SJCRH30 (cell line): Measurements from ENCODE around the gene EPC2. TPM values are rescaled to one million over a fixed set of nuclear protein-coding genes. Genes with fewer than 3 reads are reported as not detected.

ENCODE experiments used
- DNase-seq, 2 experiments: peaks; one replicate each; pipeline ENCODE4 v3.0.0-alpha.2; 2015 to 2020
- H3K27ac ChIP-seq: fragments of 250-450 bp; sonication (Bioruptor Pico); 2 replicates; pipeline ENCODE4 v1.5.1; 2020; ENCODE audit warnings: mild to moderate bottlenecking, moderate library complexity
- H3K27me3 ChIP-seq: fragments of 250-450 bp; sonication (Bioruptor Pico); 2 replicates; pipeline ENCODE4 v1.5.1; 2020; ENCODE audit warnings: mild to moderate bottlenecking, moderate library complexity
- H3K36me3 ChIP-seq: fragments of 250-450 bp; sonication (Bioruptor Pico); 2 replicates; pipeline ENCODE4 v1.5.1; 2020; ENCODE audit warnings: mild to moderate bottlenecking, moderate library complexity
- H3K4me1 ChIP-seq: fragments of 250-450 bp; sonication (Bioruptor Pico); 2 replicates; pipeline ENCODE4 v1.5.1; 2020; ENCODE audit warnings: mild to moderate bottlenecking, moderate library complexity
- H3K4me3 ChIP-seq: fragments of 250-450 bp; sonication (Bioruptor Pico); 2 replicates; pipeline ENCODE4 v1.5.1; 2020; ENCODE audit warnings: mild to moderate bottlenecking, moderate library complexity
- H3K9me3 ChIP-seq: fragments of 250-450 bp; sonication (Bioruptor Pico); replicated peaks from 2 replicates; pipeline ENCODE4 v1.5.1; 2020; ENCODE audit warnings: mild to moderate bottlenecking, moderate library complexity
- total RNA-seq: library from RNA; depleted of rRNA; stranded (reverse); fragments of >200 nt; shearing (Covaris generic); gene quantifications from 2 replicates; pipeline ENCODE4 v1.2.3, GENCODE V29; 2014

Gene EPC2
- total RNA-seq, 1 experiment from 2014 or later: 33.1 TPM

DNA sequence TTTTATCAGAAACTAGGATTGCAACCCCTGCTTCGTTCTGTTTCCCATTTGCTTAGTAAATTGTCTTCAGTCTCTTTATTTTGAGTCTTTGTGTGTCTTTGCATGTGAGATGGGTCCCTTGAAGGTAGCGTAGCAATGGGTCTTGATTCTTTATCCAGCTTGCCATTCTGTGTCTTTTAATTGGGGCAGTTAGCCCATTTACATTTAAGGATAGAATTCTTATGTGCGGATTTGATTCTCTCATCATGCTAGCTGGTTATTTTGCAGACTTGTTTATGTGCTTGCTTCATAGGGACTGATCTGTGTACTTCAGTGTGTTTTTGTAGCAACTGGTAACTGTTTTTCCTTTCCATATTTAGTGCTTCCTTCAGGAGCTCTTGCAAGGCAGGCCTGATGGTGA is 73.5 kb downstream of the EPC2 start:
- H3K27ac ChIP-seq: no peak overlapping the region
- peaks cover 47% of the 10 kb centered on the region for H3K4me1 ChIP-seq
- 0 out of 2 replicates have a peak, but pooled peaks cover 3% of the 10 kb centered on the region for H3K9me3 ChIP-seq
- DNase-seq: no peak
- peaks cover 6% of the 10 kb centered on the region; the same call in 1 of the 2 replicates for H3K36me3 ChIP-seq
- no peak overlapping the region for H3K4me3 ChIP-seq
- H3K27me3 ChIP-seq: no peaks in the 10 kb centered on the region

DNA sequence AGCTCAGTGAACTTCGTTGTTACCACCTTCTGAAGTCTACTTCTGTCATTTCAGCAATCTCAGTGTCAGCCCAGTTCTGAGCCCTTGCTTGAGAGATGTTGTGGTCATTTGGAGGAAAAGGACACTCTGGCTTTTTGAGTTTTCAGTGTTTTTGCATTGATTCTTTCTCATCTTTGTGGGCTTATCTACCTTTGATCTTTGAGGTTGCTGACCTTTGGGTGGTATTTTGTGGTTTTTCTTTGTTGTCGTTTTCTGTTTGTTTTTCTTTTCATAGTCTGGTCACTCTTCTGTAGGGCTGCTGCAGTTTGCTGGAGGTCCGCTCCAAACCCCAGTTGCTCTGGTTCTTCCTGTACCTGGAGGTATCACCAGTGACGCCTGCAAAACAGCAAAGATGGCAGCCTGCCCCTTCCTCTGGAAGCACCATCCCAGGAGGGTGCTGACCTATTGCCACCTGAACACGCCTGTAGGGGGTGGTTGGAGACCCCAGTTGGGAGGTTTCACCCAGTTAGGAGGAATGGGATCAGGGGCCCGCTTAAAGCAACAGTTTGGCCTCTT is 74.7 kb downstream of the EPC2 start:
- no peaks in the 10 kb centered on the region for H3K27me3 ChIP-seq
- peak overlapping the region; percentile 92; the same call in 1 of the 2 replicates for H3K27ac ChIP-seq
- H3K4me1 ChIP-seq: peaks cover 51% of the 10 kb centered on the region
- no peak for DNase-seq
- no peak overlapping the region for H3K4me3 ChIP-seq
- 0 out of 2 replicates have a peak, but pooled peaks cover 3% of the 10 kb centered on the region for H3K9me3 ChIP-seq
- peaks cover 5% of the 10 kb centered on the region; the same call in 1 of the 2 replicates for H3K36me3 ChIP-seq

DNA sequence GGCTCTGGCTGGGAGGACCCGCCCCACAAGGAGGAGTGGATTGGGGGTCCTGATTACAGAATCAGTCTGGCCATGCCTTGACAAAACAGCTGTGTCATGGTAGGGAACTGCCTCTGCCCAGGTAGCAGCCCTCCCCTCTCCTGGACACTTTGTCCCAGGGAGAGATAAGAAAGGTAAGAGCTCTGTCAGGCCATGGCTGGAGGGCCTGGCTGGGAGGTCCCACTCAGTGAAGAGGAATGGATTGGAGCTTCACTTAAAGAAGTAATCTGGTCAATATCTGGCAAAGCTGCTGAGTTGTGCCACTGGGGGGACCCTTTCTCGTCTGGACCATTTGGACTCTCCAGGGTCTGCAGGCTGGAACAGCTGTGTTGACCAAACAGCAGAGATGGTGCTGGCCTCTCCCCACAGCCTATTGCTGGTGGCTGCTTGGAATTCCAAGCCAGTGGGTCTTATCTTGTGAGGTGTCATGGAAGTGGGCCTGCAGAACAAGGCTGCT is 75.4 kb downstream of the EPC2 start:
- peak; percentile 58 to 63 for DNase-seq
- no peaks in the 10 kb centered on the region for H3K27me3 ChIP-seq
- peak overlapping the region; percentile 92 for H3K27ac ChIP-seq
- H3K4me3 ChIP-seq: peak overlapping the region; percentile 48
- no peaks in the 10 kb centered on the region for H3K36me3 ChIP-seq
- H3K4me1 ChIP-seq: peaks cover 50% of the 10 kb centered on the region
- H3K9me3 ChIP-seq: no peaks in the 10 kb centered on the region

DNA sequence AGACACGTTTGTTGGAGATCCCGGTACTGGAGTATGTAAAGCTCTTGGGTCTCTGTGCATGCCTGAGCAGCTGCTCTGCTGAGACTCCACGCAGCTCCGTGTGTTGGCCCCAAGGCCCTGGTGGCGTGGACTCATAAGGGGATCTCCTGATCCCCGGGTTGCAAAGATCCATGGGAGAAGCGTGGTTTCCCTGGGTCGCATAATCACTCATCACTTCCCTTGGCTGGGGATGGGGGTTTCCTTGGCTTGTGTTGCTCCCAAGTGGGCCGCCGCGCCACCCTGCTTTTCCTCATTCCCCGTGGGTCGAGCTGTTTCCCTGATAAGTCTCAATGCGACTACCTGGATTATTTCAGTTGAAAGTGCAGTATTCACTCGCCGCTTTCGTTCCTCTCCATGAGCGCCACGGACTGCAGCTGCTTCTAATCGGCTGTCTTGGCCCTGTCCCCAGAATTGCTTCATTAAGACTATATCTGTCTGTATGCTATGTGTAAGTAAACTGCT is 76.0 kb downstream of the EPC2 start:
- H3K4me1 ChIP-seq: peaks cover 54% of the 10 kb centered on the region
- no peaks in the 10 kb centered on the region for H3K36me3 ChIP-seq
- H3K27ac ChIP-seq: peak overlapping the region; percentile 92
- no peaks in the 10 kb centered on the region for H3K9me3 ChIP-seq
- peak overlapping the region; percentile 48 for H3K4me3 ChIP-seq
- H3K27me3 ChIP-seq: no peaks in the 10 kb centered on the region
- DNase-seq: peak; percentile 61 to 80

DNA sequence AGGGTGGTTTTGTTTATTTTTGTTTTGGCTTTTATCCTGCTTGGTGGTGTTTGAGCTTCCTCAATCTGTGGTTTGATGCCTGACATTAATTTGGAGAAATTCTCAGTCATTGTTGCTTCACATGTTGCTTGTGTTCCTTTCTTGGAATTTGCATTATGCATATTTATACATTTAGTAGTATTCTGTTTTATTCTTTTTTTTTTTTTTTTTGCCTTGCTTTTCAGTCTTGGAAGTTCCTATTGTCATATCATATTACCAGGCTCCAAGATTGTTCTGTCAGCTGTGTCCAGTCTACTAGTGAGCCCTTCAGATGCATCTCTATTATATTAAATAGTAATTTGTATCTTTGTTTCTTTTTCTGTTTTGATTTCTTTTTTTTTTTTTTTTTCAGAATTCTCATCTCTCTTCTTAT is 77.0 kb downstream of the EPC2 start:
- DNase-seq: peak in 1 of 2 experiments; percentile 50

DNA sequence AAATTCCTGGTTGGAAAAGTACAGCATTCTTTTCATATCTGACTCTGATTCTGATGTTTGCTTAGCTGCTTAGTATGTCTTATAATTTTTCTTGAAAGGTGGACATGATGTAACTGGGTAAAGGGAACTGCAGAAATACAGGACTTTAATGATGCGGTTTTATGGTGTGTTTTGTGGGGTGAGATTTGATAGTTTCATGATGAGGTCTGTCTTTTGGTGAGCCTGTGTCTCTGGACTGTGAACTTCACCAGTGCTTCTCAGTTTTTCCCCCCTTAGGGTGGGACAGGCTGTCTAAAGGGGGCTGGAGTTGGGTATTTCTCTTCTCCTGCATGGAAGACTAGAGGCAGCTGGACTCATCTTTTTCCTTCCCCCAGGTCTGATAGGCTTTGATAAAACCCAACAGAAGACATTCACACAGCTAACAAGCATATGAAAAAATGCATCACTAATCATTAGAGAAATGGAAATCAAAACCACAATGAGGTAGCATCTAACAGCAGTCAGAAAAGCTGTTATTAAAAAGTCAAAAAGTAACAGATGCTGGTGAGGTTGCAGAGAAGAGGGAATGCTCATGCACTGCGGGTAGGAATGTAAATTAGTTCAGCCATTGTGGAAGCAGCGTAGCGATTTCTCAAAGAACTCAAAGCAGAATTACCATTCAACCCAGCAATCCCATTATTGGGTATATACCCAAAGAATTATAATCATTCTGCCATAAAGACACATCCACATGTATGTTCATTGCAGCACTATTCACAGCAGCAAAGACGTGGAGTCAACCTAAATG is 77.6 kb downstream of the EPC2 start:
- Histone ChIP-seq H3K27ac (peak overlapping the region; percentile 92), H3K4me1 (peaks cover 54% of the 10 kb centered on the region), H3K9me3 (no peaks in the 10 kb centered on the region), H3K4me3 (peak overlapping the region; percentile 48; the same call in 1 of the 2 replicates), H3K36me3 (0 out of 2 replicates have a peak, but pooled peaks cover 3% of the 10 kb centered on the region), H3K27me3 (no peaks in the 10 kb centered on the region)
- DNase-seq: peak; percentile 74 to 83

More for the DNA sequence above, 77.0 kb downstream of the EPC2 start:
- Histone ChIP-seq H3K4me1 (peaks cover 54% of the 10 kb centered on the region), H3K9me3 (no peaks in the 10 kb centered on the region), H3K27me3 (no peaks in the 10 kb centered on the region), H3K36me3 (no peaks in the 10 kb centered on the region), H3K27ac (peak overlapping the region; percentile 92), H3K4me3 (peak overlapping the region; percentile 48)

DNA sequence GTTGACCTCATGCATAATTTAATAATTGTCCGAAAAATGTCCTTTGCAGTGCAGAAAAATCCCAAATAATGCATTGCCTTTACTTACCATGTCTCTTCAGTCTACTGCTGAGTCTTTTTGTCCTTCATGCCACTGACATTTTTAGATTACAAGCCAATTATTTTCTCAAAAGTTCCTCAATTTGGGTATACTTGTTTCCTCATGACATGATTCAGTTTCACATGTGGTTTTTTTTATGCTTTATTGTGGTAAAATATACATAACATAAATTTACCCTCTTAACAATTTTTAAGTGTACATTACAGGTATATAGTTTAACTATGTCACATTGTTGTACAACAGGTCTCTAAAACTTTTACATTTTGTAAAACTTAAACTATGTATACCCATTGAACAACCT is 81.0 kb downstream of the EPC2 start:
- no peak overlapping the region for H3K4me3 ChIP-seq
- DNase-seq: no peak
- H3K27ac ChIP-seq: no peak overlapping the region
- 0 out of 2 replicates have a peak, but pooled peaks cover 3% of the 10 kb centered on the region for H3K36me3 ChIP-seq
- no peaks in the 10 kb centered on the region for H3K27me3 ChIP-seq
- no peaks in the 10 kb centered on the region for H3K9me3 ChIP-seq
- peaks cover 38% of the 10 kb centered on the region for H3K4me1 ChIP-seq

DNA sequence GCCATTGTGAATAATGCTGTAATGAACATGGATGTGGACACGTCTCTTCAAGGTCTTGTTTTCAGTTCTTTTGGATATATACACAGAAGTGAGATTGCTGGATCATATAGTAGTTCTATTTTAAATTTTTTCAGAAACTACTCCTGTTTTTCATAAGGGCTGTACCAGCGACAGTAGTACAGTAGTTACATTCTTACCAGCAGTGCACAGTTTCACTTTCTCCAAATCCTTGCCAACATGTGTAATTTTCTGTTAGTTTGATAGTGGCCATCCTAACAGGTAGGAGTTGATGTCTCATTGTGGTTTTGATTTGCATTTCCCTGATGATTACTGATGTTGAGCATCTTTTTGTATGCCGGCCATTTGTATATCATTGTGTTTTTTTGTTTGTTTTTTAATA is 81.7 kb downstream of the EPC2 start:
- 0 out of 2 replicates have a peak, but pooled peaks cover 3% of the 10 kb centered on the region for H3K36me3 ChIP-seq
- H3K4me3 ChIP-seq: no peak overlapping the region
- no peak overlapping the region for H3K27ac ChIP-seq
- no peak for DNase-seq
- peaks cover 34% of the 10 kb centered on the region for H3K4me1 ChIP-seq
- no peaks in the 10 kb centered on the region for H3K9me3 ChIP-seq
- no peaks in the 10 kb centered on the region for H3K27me3 ChIP-seq

DNA sequence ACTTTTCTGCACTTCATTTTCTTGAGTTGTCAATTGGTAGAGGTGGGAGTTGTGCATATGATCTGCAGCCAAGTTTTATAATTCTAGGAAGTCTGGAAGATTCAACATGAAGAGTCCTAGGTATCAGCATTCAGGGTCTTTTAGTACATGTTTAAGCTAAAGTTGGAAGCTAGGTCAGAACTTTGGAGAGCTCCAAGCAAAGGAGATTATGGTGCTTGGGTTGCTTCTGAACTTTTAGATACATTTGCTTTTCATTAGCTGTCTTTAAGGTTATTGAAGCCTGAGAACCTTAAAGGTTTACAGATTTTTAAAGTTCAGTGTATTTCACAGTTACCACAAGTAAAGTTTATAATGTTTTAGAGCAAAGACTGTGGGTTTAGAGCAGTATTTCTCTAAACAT is 85.5 kb downstream of the EPC2 start:
- no peaks in the 10 kb centered on the region for H3K27me3 ChIP-seq
- peaks cover 4% of the 10 kb centered on the region; the same call in 1 of the 2 replicates for H3K4me1 ChIP-seq
- H3K9me3 ChIP-seq: no peaks in the 10 kb centered on the region
- H3K27ac ChIP-seq: no peak overlapping the region
- DNase-seq: peak in 1 of 2 experiments; percentile 10
- H3K4me3 ChIP-seq: no peak overlapping the region
- peaks cover 3% of the 10 kb centered on the region; the same call in 1 of the 2 replicates for H3K36me3 ChIP-seq

DNA sequence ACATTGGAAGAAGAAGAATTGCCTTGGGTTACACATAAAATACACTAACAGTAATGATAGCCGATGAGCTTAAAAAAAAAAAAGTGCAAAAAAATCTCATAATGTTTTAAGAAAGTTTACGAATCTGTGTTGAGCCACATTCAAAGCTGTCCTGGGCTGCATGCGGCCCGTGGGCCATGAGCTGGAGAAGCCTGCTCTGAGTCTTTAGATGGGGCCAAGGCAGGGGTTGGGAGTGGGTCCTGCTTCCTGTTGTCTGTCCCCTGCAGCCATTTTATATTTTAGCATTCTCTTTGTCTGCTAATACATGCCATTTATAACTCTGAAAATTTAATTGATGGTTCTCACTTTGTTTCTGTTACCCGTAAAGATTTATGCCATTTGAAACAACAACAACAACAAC is 93.2 kb downstream of the EPC2 start:
- H3K27ac ChIP-seq: no peak overlapping the region
- no peaks in the 10 kb centered on the region for H3K4me1 ChIP-seq
- H3K9me3 ChIP-seq: 0 out of 2 replicates have a peak, but pooled peaks cover 3% of the 10 kb centered on the region
- no peak overlapping the region for H3K4me3 ChIP-seq
- H3K27me3 ChIP-seq: no peaks in the 10 kb centered on the region
- DNase-seq: no peak
- H3K36me3 ChIP-seq: no peaks in the 10 kb centered on the region; the same call in 1 of the 2 replicates

DNA sequence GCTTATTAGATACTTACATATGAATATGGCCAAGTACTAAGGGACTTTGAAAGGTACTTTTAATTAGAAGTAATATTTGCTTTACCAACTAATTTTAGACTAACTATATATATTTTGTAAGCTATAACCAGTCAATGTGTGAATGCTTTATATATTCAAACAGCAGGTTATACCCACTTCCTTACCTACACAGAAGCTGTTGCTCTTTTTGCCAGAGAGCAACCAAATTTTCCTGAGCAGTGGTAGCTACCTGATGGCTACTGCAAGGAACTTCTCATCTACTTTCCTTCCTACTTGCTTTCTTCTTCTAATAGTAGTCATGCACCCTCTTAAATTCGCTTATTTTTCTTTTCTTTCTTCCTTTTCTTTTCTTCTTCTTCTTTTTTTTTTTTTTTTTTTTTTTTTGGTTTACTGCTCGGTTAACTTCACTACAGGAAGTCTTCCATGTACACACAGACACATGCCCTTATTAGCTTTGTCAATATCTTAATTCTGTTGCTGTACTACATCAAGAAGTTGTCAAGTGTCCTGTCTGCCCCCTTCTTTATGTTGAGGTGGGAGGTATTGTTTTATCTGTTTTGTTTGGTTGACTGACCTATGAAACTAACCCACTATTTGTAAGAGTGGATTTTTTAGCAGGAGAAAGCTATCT is 95.0 kb downstream of the EPC2 start:
- Histone ChIP-seq H3K27ac (no peak overlapping the region), H3K27me3 (no peaks in the 10 kb centered on the region), H3K4me1 (no peaks in the 10 kb centered on the region), H3K36me3 (peaks cover 3% of the 10 kb centered on the region; the same call in 1 of the 2 replicates), H3K9me3 (0 out of 2 replicates have a peak, but pooled peaks cover 3% of the 10 kb centered on the region), H3K4me3 (no peak overlapping the region)
- DNase-seq: no peak

DNA sequence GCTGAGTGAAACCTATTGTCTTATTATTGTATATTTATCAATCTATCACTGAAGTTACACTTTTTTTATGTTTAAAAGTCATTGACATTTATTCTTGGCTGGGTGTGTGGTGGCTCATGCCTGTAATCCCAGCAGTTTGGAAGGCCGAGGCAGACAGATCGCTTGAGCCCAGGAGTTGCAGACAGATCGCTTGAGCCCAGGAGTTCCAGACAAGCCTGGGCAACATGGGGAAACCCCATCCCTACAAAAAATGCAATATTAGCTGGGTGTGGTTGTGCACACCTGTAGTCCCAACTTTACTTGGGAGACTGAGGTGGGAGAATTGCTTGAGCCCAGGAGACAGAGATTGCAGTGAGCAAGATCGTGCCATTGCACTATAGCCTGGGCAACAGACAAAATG is 97.8 kb downstream of the EPC2 start:
- Histone ChIP-seq H3K36me3 (peaks cover 3% of the 10 kb centered on the region; the same call in 1 of the 2 replicates), H3K9me3 (0 out of 2 replicates have a peak, but pooled peaks cover 3% of the 10 kb centered on the region), H3K27ac (no peak overlapping the region), H3K27me3 (no peaks in the 10 kb centered on the region), H3K4me3 (no peak overlapping the region), H3K4me1 (no peaks in the 10 kb centered on the region)
- no peak for DNase-seq

DNA sequence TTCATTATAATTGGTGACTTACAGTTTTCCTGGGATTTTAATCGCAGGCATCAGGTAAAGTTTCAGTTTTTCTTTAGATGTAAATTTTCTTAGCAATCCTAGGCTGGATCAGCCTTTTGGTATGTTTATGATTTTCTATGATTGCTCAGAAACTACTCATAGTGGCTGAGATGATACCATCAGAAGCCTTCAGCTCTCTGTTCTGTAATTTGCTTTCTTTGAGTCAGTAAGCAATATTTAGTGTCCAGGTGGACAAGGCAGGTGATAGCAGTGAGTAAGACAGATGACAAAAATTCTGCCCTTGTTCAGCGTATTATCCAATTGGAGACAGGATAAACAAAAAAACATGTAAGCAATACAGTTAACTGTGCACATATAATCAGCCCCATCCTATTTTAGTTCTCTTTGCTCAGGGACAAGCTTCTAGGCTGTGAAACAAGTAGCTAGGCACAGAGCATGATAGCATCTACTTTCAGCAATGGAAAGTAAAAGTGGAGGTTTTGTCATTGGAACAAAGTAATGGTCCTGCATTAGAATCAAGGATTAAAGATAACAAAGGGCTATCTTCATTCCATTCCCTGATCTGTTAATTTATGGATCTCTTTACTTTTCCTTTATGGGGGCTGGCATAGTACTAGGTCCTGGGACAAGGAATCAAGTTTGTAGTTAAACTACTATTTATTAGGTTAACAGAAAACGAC is 100.8 kb downstream of the EPC2 start:
- H3K27ac ChIP-seq: no peak overlapping the region
- peaks cover 11% of the 10 kb centered on the region; the same call in 1 of the 2 replicates for H3K36me3 ChIP-seq
- H3K4me1 ChIP-seq: no peaks in the 10 kb centered on the region
- H3K9me3 ChIP-seq: no peaks in the 10 kb centered on the region
- no peak overlapping the region for H3K4me3 ChIP-seq
- no peaks in the 10 kb centered on the region for H3K27me3 ChIP-seq
- DNase-seq: no peak

DNA sequence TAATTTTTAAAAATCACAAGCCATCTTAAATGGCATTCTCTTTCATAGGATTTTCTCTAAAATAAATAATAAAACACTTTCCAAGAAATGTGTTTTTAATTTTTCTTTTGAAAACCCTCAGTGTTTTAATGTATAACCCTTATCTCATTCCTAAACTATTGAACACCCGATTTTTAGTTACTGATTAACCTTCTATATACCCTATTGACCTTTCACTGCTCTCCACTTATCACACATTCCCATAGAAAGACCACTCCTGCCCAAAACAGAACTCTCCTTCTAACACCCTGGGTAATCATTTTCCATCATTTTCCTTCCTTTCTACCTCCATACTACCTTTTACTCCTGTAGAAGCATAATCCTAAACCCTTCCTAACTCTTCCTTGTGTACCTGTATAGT is 102.4 kb downstream of the EPC2 start:
- Histone ChIP-seq H3K36me3 (peaks cover 12% of the 10 kb centered on the region; the same call in 1 of the 2 replicates), H3K4me3 (no peak overlapping the region), H3K4me1 (no peaks in the 10 kb centered on the region), H3K27ac (no peak overlapping the region), H3K9me3 (no peaks in the 10 kb centered on the region), H3K27me3 (no peaks in the 10 kb centered on the region)
- DNase-seq: no peak
